ENCODE data around the gene UNC119B. TPM values are rescaled to one million over a fixed set of nuclear protein-coding genes. Genes with fewer than 3 reads are reported as not detected.

The UNC119B gene
- total RNA-seq, 1 donor from 2014 or later = 16.2 TPM

DNA sequence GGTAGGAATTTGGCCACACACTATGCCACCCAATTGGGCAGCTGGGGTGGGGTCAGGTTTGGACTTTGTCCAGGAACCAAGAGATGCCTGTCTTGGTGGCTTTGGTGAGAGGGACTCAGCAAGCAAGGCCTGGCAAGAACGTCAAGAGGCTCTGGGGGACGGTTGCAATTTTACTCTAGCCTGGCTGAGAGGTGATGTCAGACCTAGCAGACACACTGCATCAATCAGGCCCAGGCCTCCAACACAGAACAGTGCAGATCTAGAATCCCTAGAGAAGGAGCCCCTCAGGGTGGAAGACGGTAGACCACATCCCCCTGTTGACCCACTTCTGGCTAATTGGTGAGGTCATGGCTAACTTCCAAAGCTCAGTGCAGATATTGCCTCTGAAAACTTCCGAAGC, 1.6 kb upstream of the UNC119B start:
- DNase-seq = no peak
- Mint-ChIP-seq H3K4me3 (ENCODE audit: unreplicated experiment) (no peak overlapping the region), H3K9me3 (ENCODE audit: unreplicated experiment) (no peaks in the 10 kb centered on the region), H3K27me3 (ENCODE audit: unreplicated experiment) (peaks cover 2% of the 10 kb centered on the region), H3K4me1 (ENCODE audit: low read depth, unreplicated experiment) (peaks cover 11% of the 10 kb centered on the region), H3K36me3 (ENCODE audit: unreplicated experiment) (no peaks in the 10 kb centered on the region), H3K27ac (ENCODE audit: unreplicated experiment) (no peak overlapping the region)
- TF ChIP-seq, protein P1, sequence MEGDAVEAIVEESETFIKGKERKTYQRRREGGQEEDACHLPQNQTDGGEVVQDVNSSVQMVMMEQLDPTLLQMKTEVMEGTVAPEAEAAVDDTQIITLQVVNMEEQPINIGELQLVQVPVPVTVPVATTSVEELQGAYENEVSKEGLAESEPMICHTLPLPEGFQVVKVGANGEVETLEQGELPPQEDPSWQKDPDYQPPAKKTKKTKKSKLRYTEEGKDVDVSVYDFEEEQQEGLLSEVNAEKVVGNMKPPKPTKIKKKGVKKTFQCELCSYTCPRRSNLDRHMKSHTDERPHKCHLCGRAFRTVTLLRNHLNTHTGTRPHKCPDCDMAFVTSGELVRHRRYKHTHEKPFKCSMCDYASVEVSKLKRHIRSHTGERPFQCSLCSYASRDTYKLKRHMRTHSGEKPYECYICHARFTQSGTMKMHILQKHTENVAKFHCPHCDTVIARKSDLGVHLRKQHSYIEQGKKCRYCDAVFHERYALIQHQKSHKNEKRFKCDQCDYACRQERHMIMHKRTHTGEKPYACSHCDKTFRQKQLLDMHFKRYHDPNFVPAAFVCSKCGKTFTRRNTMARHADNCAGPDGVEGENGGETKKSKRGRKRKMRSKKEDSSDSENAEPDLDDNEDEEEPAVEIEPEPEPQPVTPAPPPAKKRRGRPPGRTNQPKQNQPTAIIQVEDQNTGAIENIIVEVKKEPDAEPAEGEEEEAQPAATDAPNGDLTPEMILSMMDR (IDR thresholded peaks at IDR 0.05; ENCODE audit: partially characterized antibody, unreplicated experiment) = no peak

DNA sequence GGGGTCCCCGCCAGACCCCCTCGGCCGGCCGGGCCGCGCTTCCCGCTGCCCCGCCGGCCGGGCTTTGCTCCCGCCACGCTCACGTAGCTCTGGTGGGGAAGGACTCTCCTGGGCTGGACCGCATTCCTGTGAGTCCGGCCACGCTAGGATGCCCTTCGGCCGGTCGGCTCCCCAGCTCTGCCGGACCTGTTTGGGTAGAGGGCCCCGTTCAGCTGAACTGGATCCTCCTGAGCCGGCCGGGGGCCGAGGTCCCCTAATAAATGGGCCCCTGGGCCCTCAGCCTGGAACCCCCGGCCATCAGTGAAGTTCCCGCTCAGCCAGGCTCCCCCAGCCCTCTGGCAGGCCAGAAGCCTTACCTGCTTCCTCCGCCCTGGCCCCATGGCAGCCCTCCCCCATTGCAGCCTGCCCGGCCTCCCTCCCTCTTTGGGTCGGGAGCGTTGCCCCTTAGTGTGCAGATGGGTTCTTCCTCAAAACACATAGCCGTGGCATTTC, 593 bp downstream of the UNC119B start:
- Mint-ChIP-seq H3K4me3 (ENCODE audit: unreplicated experiment) (peak overlapping the region; percentile 83), H3K36me3 (ENCODE audit: unreplicated experiment) (no peaks in the 10 kb centered on the region), H3K27ac (ENCODE audit: unreplicated experiment) (peak overlapping the region; percentile 45), H3K9me3 (ENCODE audit: unreplicated experiment) (no peaks in the 10 kb centered on the region), H3K4me1 (ENCODE audit: low read depth, unreplicated experiment) (peaks cover 11% of the 10 kb centered on the region), H3K27me3 (ENCODE audit: unreplicated experiment) (peaks cover 2% of the 10 kb centered on the region)
- peak; percentile 28 for DNase-seq
- TF ChIP-seq, protein P1 (IDR thresholded peaks at IDR 0.05; ENCODE audit: partially characterized antibody, unreplicated experiment) = no peak

DNA sequence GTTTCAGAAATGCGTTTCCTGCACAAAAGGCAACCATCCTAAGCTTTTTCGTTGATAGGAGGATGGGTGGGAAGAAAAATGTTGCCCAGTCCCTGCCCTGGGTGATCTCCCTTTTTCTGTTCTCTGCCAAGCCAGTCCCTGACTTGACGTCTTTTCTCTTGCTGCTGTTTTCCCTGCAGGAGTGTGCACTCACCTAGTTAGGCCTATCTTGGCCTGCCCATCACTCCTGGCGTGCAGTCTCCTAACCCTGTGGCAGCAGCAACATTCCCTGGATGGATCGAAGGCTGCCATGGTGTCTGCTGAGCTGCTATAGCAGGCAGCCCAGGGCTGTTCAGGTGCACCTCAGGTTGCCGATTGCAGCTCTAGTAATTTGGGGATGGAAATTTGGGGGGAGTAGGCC, 1.2 kb downstream of the UNC119B start:
- H3K9me3 Mint-ChIP-seq (ENCODE audit: unreplicated experiment) = no peaks in the 10 kb centered on the region
- no peaks in the 10 kb centered on the region for H3K36me3 Mint-ChIP-seq (ENCODE audit: unreplicated experiment)
- TF ChIP-seq, protein P1 (IDR thresholded peaks at IDR 0.05; ENCODE audit: partially characterized antibody, unreplicated experiment) = no peak
- H3K27ac Mint-ChIP-seq (ENCODE audit: unreplicated experiment) = no peak overlapping the region
- H3K27me3 Mint-ChIP-seq (ENCODE audit: unreplicated experiment) = peaks cover 2% of the 10 kb centered on the region
- peak overlapping the region; percentile 83 for H3K4me3 Mint-ChIP-seq (ENCODE audit: unreplicated experiment)
- peaks cover 11% of the 10 kb centered on the region for H3K4me1 Mint-ChIP-seq (ENCODE audit: low read depth, unreplicated experiment)
- no peak for DNase-seq

DNA sequence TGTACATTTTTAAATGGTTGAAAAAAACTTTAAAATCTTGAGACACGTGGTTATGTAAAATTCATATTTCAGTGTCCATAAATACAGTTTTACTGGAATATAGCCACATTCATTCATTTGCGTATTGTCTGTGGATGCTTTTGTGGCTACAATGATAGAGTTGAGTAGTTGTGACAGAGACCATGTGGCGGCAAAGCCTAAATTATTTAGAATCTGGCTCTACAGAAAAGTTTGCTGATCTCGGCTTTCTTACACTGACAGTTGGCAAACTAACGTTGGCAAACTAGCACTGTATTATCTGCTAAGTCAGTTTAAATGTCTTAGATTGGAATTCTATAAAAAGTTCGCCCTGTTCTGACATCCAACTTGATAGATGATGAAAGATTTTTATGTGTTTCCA, 2.4 kb downstream of the UNC119B start:
- Mint-ChIP-seq H3K27ac (ENCODE audit: unreplicated experiment) (no peak overlapping the region), H3K4me3 (ENCODE audit: unreplicated experiment) (no peak overlapping the region), H3K4me1 (ENCODE audit: low read depth, unreplicated experiment) (peaks cover 11% of the 10 kb centered on the region), H3K9me3 (ENCODE audit: unreplicated experiment) (no peaks in the 10 kb centered on the region), H3K27me3 (ENCODE audit: unreplicated experiment) (peaks cover 2% of the 10 kb centered on the region), H3K36me3 (ENCODE audit: unreplicated experiment) (no peaks in the 10 kb centered on the region)
- TF ChIP-seq, protein P1 (IDR thresholded peaks at IDR 0.05; ENCODE audit: partially characterized antibody, unreplicated experiment) = no peak
- DNase-seq = no peak

DNA sequence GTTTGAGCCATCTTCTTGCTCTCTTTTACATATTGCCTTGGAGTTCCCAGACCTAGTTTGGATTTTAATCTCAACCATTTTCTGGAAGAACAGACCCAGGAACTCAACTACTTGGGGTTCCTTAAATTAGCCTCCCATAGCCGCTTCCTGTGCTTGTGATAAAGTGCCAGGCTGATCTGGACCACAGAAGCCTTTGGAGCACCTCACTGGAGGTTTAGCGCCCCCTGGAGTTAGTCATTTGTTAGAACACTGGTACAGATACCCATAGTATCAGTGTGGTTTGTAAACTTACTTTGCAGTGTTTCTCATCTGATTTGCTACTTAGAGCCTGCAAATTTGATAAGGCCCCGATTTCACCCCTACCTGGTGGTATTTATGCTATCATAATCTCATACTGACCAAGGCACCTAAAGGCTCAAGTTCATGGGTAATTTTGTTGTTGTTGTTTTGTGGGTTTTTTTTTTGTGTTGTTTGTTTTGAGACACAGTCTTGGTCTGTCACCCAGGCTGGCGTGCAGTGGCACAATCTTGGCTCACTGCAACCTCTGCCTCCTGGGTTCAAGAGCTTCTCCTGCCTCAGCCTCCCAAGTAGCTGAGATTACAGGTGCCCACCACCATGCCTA, 3.7 kb downstream of the UNC119B start:
- Mint-ChIP-seq H3K4me3 (ENCODE audit: unreplicated experiment) (no peak overlapping the region), H3K9me3 (ENCODE audit: unreplicated experiment) (no peaks in the 10 kb centered on the region), H3K36me3 (ENCODE audit: unreplicated experiment) (no peaks in the 10 kb centered on the region), H3K4me1 (ENCODE audit: low read depth, unreplicated experiment) (peaks cover 11% of the 10 kb centered on the region), H3K27me3 (ENCODE audit: unreplicated experiment) (peaks cover 2% of the 10 kb centered on the region), H3K27ac (ENCODE audit: unreplicated experiment) (no peak overlapping the region)
- TF ChIP-seq, protein P1 (IDR thresholded peaks at IDR 0.05; ENCODE audit: partially characterized antibody, unreplicated experiment) = peak; percentile 90
- peak; percentile 64 for DNase-seq
